Measurements from ENCODE around the gene YY1AP1.
"Not testable (repeated sequence)": the region's sequence is repeated elsewhere in the genome, so short reads cannot be mapped to it uniquely, and the experiment has no call there.

Gene YY1AP1

GRCh38 chr1:155715777-155716176 is 27.2 kb upstream of the YY1AP1 start:
- no peak for DNase-seq (ENCODE audit: low read depth, low spot score)
- ChIA-PET CTCF (interaction anchor here (2.5 kb wide), 1 partner anchor 13 kb away, joined by 9 read pairs; no protein-coding TSS in a partner anchor), POLR2A (no interaction called here)
- no peak for TF ChIP-seq CTCF (IDR thresholded peaks at IDR 0.05; ENCODE audit: insufficient read depth, low read length, missing control alignments)
- H3K4me3 ChIP-seq (ENCODE audit: low read depth, low read length) = no peak overlapping the region

DNA sequence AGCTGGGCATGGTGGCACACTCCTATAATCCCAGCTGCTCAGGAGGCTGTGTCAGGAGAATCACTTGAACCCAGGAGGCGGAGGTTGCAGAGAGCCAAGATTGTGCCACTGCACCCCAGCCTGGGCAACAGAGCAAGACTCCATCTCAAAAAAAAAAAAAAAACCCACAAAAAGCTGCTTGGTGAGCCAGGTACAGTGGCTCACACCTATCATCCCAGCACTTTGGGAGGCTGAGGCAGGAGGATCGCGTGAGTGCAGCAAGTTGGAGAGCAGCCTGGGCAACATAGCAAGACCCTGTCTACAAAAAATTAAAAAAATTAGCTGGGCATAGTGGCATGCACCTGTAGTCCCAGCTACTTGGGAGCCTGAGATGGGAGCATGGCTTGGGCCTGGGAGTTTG is 26.5 kb upstream of the YY1AP1 start:
- DNase-seq (ENCODE audit: low read depth, low spot score); POLR2A ChIA-PET; H3K4me3 ChIP-seq (ENCODE audit: low read depth, low read length): not testable (repeated sequence)
- CTCF ChIA-PET = interaction anchor here (2.5 kb wide), 1 partner anchor 14 kb away, joined by 9 read pairs; no protein-coding TSS in a partner anchor

DNA sequence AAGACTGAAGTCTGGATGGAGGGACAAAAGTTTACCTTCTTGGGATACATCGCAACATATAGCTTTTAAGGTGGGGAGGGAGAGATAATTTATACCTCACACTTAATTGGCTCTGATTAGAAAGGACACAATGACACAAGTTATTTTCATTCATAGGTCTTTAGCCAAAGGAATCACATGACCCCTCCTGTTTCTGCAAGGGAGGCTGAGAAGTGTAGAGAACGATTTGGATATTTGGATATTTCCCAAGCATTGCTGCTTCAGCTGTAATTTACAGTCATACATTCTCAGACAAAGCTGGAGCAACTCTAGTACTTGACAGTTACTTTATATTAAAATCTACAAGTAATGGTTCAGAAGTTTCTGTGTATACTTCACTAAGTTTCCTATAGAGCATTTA is 24.5 kb upstream of the YY1AP1 start:
- ChIA-PET POLR2A (no interaction called here), CTCF (interaction anchor here (1.3 kb wide), 1 partner anchor 8 kb away, joined by 3 read pairs; no protein-coding TSS in a partner anchor)
- no peak for TF ChIP-seq CTCF (IDR thresholded peaks at IDR 0.05; ENCODE audit: insufficient read depth, low read length, missing control alignments)
- no peak for DNase-seq (ENCODE audit: low read depth, low spot score)
- H3K4me3 ChIP-seq (ENCODE audit: low read depth, low read length) = no peak overlapping the region

DNA sequence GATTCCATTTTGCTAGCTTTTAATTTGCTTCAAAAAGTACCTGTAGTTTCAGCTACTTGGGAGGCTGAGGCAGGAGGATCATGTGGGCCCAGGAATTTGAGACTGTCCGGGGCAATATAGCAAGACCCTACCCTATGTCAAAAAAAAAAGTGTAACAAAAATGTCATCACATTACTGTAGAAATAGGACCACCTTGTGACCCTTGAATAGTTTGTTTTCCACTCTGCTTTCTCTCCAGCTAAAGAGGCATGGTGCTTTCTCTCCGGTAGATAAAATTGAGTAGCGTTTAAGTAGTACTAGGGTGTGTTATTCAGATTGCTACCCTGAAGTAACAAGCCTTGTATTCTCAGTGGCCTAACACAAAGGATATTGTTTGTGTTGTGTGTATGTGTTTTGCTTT is 24.1 kb upstream of the YY1AP1 start:
- DNase-seq (ENCODE audit: low read depth, low spot score); H3K4me3 ChIP-seq (ENCODE audit: low read depth, low read length); POLR2A ChIA-PET: not testable (repeated sequence)
- CTCF ChIA-PET = interaction anchor here (1.3 kb wide), 1 partner anchor 8 kb away, joined by 3 read pairs; no protein-coding TSS in a partner anchor

DNA sequence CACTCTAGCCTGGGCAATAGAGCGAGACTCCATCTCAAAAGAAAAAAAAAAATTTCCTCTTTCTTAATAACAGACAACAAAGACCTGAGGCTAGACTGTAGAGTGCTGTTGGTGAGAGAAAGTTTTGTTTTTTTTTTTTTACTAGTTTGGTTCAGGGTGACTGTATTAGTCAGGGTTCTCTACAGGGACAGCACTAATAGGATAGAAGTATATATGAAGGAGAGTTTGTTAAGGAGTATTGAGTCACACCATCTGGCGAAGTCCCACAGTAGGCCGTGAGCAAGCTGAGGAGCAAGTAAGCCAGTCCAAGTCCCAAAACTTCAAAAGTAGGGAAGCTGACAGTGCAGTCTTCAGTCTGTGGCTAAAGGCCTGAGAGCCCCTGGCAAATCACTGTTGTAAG is 22.9 kb upstream of the YY1AP1 start:
- H3K4me3 ChIP-seq (ENCODE audit: low read depth, low read length); DNase-seq (ENCODE audit: low read depth, low spot score); CTCF ChIA-PET; POLR2A ChIA-PET: not testable (repeated sequence)

DNA sequence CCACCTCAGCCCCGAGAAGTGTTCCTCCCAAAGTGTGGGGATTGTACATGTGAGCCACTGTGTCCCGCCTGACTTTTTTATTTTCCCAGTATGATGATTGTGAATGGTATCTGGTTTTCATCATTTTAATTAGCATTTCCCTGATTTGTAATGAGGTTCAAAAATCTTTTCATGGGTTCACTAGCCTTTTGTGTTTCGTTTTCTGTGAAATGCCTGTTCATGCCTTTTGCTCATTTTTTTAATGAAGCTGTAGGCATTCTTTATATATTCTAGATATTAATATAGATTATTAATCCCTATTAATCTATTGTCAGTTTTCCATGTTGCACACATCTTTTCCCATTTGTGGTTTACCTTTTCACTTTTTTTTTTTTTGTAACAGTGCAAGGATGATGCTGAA is 20.8 kb upstream of the YY1AP1 start:
- no peak overlapping the region for H3K4me3 ChIP-seq (ENCODE audit: low read depth, low read length)
- POLR2A ChIA-PET = no interaction called here
- CTCF ChIA-PET = interaction anchor here (1.1 kb wide), 1 partner anchor 110 kb away, joined by 3 read pairs; no protein-coding TSS in a partner anchor
- DNase-seq (ENCODE audit: low read depth, low spot score) = no peak
- TF ChIP-seq CTCF (IDR thresholded peaks at IDR 0.05; ENCODE audit: insufficient read depth, low read length, missing control alignments) = no peak

DNA sequence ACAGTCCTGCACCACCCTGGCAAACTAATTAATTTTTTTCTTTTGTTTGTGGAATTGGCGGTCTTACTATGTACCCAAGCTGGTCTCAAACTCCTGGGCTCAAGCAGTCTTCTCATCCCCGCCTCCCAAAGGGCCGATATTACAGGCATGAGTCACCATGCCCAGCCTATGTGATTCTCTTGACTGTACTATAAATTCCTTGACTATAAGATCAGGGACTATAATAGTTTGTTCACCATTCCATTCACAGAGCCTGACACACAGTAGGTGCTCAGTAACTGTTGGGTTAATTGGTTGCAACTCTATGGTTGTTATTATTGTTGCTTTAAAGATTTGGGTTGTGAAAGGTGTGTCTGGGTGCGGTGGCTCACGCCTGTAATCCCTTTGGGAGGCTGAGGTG is 17.6 kb upstream of the YY1AP1 start:
- ChIA-PET POLR2A (no interaction called here), CTCF (no interaction called here)
- no peak for TF ChIP-seq CTCF (IDR thresholded peaks at IDR 0.05; ENCODE audit: insufficient read depth, low read length, missing control alignments)
- peak; percentile 14 for DNase-seq (ENCODE audit: low read depth, low spot score)
- no peak overlapping the region for H3K4me3 ChIP-seq (ENCODE audit: low read depth, low read length)

DNA sequence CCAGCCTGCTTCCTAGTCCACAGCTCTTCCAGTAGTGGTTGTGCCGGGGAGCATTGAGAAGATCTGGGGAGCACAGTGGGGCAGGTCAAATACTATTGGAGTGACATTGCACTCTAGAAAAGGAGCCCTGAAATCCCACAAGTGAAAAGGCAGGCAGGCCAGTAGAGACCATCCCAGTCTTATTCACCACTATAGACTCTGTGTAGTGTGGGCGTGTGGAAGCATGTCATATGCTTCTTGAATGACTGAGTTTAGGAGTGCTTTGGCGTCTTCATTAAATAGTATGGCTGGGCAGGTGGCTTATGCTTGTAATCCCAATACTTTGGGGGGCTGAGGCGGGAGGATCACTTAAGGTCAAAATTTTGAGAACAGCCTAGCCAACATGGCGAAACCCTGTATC is 15.8 kb upstream of the YY1AP1 start:
- DNase-seq (ENCODE audit: low read depth, low spot score); POLR2A ChIA-PET; H3K4me3 ChIP-seq (ENCODE audit: low read depth, low read length): not testable (repeated sequence)
- CTCF ChIA-PET = interaction anchor here (0.7 kb wide), 1 partner anchor 9 kb away, joined by 3 read pairs; no protein-coding TSS in a partner anchor
